GM12874 (cell line): ENCODE results near the gene ELMOD3.

Source experiments
- TF ChIP-seq, protein P1 (sequence below): IDR thresholded peaks from 2 replicates; pipeline ENCODE4 v1.5.1; 2011; ENCODE audit warnings: low read depth, mild to moderate bottlenecking, control low read depth, low read length, moderate library complexity; ENCODE audit not compliant: insufficient read depth

Gene ELMOD3

DNA sequence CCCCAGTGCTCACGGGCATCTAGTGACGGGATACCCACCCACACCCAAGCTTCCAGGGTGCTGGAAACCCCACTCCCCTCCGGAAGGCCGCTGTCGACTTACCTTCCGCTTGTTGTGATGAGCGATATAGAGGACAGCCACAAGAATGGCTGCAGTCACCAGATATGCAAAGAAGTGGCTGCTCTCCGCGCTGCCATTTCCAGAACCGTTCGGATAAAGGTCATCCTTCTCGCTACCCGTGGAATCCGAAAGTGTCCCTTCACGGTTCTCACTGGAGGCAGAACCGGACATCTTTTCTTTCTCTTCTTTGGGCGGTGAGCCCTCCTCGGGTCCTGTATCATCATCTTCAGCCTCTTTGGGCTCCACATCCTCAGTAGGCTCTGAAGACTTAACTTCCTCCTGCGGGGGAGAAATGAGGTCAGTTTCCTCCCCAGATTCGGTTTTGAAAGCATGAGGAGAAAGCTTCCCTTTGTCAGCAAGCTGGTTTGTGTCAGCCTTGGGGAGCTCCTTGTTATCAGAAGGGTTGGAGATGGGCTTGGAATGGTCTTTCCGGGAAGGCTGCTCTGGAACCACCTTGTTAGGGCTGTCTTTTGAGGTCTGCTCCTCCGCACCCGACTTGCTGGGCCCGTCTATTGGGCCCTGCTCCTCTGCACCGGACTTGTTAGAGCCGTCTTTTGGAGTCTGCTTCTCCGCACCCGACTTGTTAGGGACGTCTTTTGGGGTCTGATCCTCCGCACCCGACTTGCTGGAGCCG lies 28.0 kb upstream of the ELMOD3 start:
- TF ChIP-seq, protein P1, sequence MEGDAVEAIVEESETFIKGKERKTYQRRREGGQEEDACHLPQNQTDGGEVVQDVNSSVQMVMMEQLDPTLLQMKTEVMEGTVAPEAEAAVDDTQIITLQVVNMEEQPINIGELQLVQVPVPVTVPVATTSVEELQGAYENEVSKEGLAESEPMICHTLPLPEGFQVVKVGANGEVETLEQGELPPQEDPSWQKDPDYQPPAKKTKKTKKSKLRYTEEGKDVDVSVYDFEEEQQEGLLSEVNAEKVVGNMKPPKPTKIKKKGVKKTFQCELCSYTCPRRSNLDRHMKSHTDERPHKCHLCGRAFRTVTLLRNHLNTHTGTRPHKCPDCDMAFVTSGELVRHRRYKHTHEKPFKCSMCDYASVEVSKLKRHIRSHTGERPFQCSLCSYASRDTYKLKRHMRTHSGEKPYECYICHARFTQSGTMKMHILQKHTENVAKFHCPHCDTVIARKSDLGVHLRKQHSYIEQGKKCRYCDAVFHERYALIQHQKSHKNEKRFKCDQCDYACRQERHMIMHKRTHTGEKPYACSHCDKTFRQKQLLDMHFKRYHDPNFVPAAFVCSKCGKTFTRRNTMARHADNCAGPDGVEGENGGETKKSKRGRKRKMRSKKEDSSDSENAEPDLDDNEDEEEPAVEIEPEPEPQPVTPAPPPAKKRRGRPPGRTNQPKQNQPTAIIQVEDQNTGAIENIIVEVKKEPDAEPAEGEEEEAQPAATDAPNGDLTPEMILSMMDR: no peak

DNA sequence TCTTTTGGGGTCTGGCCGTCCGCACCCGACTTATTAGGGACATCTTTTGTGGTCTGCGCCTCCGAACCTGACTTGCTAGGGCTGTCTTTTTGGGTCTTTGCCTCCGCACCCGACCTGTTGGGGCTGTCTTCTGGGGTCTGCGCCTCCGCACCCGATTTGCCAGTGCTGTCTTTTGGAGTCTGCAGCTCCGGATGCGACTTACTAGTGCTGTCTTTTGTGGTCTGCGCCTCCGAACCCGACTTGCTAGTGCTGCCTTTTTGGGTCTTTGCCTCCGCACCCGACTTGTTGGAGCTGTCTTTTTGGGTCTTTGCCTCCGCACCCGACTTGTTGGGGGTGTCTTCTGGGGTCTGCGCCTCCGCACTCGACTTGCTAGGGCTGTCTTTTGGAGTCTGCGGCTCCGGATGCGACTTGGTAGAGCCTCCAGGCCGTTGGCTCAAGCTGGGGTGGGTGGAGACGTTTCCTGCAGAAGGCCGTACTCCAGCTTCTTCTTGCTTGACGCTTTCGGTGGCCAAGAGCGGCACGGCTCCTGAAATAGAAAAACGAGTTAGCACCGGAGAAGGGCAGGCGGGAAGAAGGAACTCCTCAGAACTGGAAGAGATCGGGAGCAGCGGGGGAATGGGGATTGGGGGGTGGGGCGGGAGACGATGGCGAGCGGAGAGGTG lies 27.3 kb upstream of the ELMOD3 start:
- TF ChIP-seq, protein P1: no peak

GRCh38 chr2:85327822-85328617 lies 26.5 kb upstream of the ELMOD3 start, which contains the start of gene TGOLN2:
Gene TGOLN2, minus strand, starts transcription at chr2:85327989. Its CDS starts 27 bp downstream, at chr2:85327962.
- TF ChIP-seq, protein P1: no peak

DNA sequence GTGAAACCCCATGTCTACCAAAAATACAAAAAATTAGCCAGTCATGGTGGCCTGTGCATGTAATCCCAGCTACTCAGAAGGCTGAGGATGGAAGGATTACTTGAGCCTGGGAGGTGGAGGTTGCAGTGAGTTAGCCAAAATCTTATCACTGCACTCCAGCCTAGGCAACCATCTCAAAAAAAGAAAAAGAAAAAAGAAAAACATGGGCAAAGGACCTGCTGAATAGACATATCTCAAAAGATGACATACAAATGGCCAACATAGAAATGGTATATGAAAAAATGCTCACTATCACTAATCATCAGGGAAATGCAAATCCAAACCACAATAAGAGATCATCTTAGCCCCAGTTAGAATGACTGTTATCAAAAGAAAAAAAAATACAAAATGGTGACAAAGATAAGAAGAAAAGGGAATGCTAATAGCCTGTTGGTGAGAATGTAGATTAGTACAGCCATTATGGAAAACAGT lies 25.4 kb upstream of the ELMOD3 start:
- TF ChIP-seq, protein P1: no peak

GRCh38 chr2:85330839-85331636 lies 23.5 kb upstream of the ELMOD3 start:
- TF ChIP-seq, protein P1: no peak

DNA sequence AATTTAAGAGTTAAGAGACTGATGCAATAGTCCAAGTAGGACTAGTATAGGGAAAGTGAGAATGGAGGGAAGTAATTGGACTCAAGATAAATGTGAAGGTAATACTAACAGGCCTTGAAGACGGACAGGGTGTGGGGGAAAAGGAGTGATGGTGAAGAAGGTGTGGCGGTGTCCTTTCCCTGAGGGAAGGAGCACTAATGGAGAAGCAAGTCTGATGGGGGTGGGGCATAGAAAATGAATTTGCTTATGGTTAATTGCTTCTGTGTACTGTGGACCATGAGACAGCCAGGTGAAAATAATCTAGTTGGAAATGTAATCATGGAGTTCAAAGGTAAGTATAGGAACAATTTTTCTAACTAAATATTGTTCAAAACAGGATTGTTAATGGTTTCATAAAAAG lies 19.6 kb upstream of the ELMOD3 start:
- TF ChIP-seq, protein P1: no peak
